Neural cell (in vitro differentiated cells): ENCODE measurements around the gene BMP4. TPM values are rescaled to one million over a fixed set of nuclear protein-coding genes. Genes with fewer than 3 reads are reported as not detected.

Source experiments
- H2AFZ ChIP-seq: fragments of 200-600, 300-800 bp; sonication (generic), shearing (Covaris generic); 2 replicates; pipeline ENCODE4 v1.6.0; 2014; ENCODE audit warnings: low read depth, mild to moderate bottlenecking, antibody characterized with exemption, low read length, moderate library complexity
- H3F3A ChIP-seq: fragments of 200-600 bp; shearing (Covaris generic); 2 replicates; pipeline ENCODE4 v1.6.1; 2016; ENCODE audit warnings: mild to moderate bottlenecking, moderate library complexity, mixed read lengths, antibody characterized with exemption, low read length; ENCODE audit not compliant: insufficient read depth, poor library complexity, severe bottlenecking
- H3K27ac ChIP-seq: fragments of 200-600, 300-800 bp; sonication (generic), shearing (Covaris generic); 2 replicates; pipeline ENCODE4 v1.5.1; 2014; ENCODE audit warnings: mild to moderate bottlenecking, low read length, moderate library complexity
- H3K27me3 ChIP-seq: fragments of 300-800, 200-600 bp; sonication (generic), shearing (Covaris generic); 2 replicates; pipeline ENCODE4 v1.6.0; 2014; ENCODE audit warnings: mild to moderate bottlenecking, low read depth, low read length, moderate library complexity; ENCODE audit not compliant: insufficient read depth
- H3K36me3 ChIP-seq: fragments of 300-800, 200-600 bp; sonication (generic), shearing (Covaris generic); 2 replicates; pipeline ENCODE4 v1.5.1; 2014; ENCODE audit warnings: mild to moderate bottlenecking, antibody characterized with exemption, low read length, moderate library complexity; ENCODE audit not compliant: insufficient read depth
- H3K4me2 ChIP-seq: fragments of 300-800, 200-600 bp; sonication (generic), shearing (Covaris generic); 2 replicates; pipeline ENCODE4 v1.6.0; 2014; ENCODE audit warnings: mild to moderate bottlenecking, low read length
- H3K4me3 ChIP-seq: fragments of 300-800, 200-600 bp; sonication (generic), shearing (Covaris generic); 2 replicates; pipeline ENCODE4 v1.5.1; 2014; ENCODE audit warnings: mild to moderate bottlenecking, low read length, moderate library complexity
- H3K79me2 ChIP-seq: fragments of 200-600 bp; shearing (Covaris generic); replicated peaks from 2 replicates; pipeline ENCODE4 v1.6.0; 2014; ENCODE audit warnings: mild to moderate bottlenecking, low read length, moderate library complexity; ENCODE audit not compliant: insufficient read depth
- H3K9ac ChIP-seq: fragments of 300-800, 200-600 bp; sonication (generic), shearing (Covaris generic); 2 replicates; pipeline ENCODE4 v1.6.1; 2016; ENCODE audit warnings: mild to moderate bottlenecking, low read length, mixed read lengths
- H3K9me2 ChIP-seq: fragments of 200-600 bp; shearing (Covaris generic); 2 replicates; pipeline ENCODE4 v1.6.1; 2016; ENCODE audit warnings: mild to moderate bottlenecking, low read length, mixed read lengths; ENCODE audit not compliant: insufficient read depth
- H3K9me3 ChIP-seq: fragments of 200-600, 300-800 bp; sonication (generic), shearing (Covaris generic); 2 replicates; pipeline ENCODE4 v1.6.1; 2016; ENCODE audit warnings: mild to moderate bottlenecking, mixed run types, low read length, moderate library complexity, mixed read lengths
- H4K20me1 ChIP-seq: fragments of 200-600 bp; shearing (Covaris generic); 2 replicates; pipeline ENCODE4 v1.6.1; 2016; ENCODE audit warnings: mild to moderate bottlenecking, mixed run types; ENCODE audit not compliant: insufficient read depth
- CTCF ChIP-seq: fragments of 450-650 bp; IDR thresholded peaks from 2 replicates; pipeline ENCODE4 v1.5.1; 2014; ENCODE audit warnings: antibody characterized with exemption, mild to moderate bottlenecking, moderate library complexity; ENCODE audit not compliant: poor library complexity, severe bottlenecking
- EP300 ChIP-seq: fragments of 450-650 bp; conservative IDR thresholded peaks from 2 replicates; pipeline ENCODE4 v1.6.1; 2014; ENCODE audit warnings: antibody characterized with exemption, mild to moderate bottlenecking, moderate library complexity; ENCODE audit not compliant: poor library complexity, severe bottlenecking
- EZH2 ChIP-seq: fragments of 200-600, 300-800 bp; shearing (Covaris generic), sonication (generic); IDR thresholded peaks from 2 replicates; pipeline ENCODE4 v1.6.1; 2014; ENCODE audit warnings: antibody characterized with exemption, low read length, borderline replicate concordance, mild to moderate bottlenecking; ENCODE audit not compliant: insufficient read depth, poor library complexity, severe bottlenecking
- MXI1 ChIP-seq: fragments of 450-650 bp; conservative IDR thresholded peaks from 2 replicates; pipeline ENCODE4 v1.6.1; 2014; ENCODE audit warnings: antibody characterized with exemption, mild to moderate bottlenecking; ENCODE audit not compliant: poor library complexity, severe bottlenecking
- POLR2AphosphoS5 ChIP-seq: IDR thresholded peaks from 2 replicates; pipeline ENCODE4 v1.6.1; 2012
- RAD21 ChIP-seq: fragments of 450-650 bp; conservative IDR thresholded peaks from 2 replicates; pipeline ENCODE4 v1.6.1; 2014; ENCODE audit warnings: antibody characterized with exemption, mild to moderate bottlenecking, moderate library complexity
- REST ChIP-seq: IDR thresholded peaks from 2 replicates; pipeline ENCODE4 v1.6.1; 2012; ENCODE audit warnings: borderline replicate concordance
- SMC3 ChIP-seq: fragments of 450-650 bp; conservative IDR thresholded peaks from 2 replicates; pipeline ENCODE4 v1.6.1; 2014; ENCODE audit warnings: antibody characterized with exemption, mild to moderate bottlenecking, moderate library complexity; ENCODE audit not compliant: poor library complexity
- TAF1 ChIP-seq: IDR thresholded peaks from 2 replicates; pipeline ENCODE4 v1.6.1; 2012; ENCODE audit warnings: low read depth
- polyA minus RNA-seq: library from RNA; depleted of rRNA, polyadenylated mRNA; stranded (reverse); fragments of >200 nt; gene quantifications from 2 replicates; pipeline ENCODE4 v1.2.3, GENCODE V29; 2014
- polyA plus RNA-seq: library from polyadenylated mRNA; depleted of rRNA; stranded (reverse); fragments of >200 nt; gene quantifications from 2 replicates; pipeline ENCODE4 v1.2.3, GENCODE V29; 2014

Gene BMP4
- polyA plus RNA-seq: 2.5 TPM in 1 of 2 replicates, not detected in the other
- not detected in 2 replicates for polyA minus RNA-seq

- H3K4me3 ChIP-seq: peak within 1 kb of the TSS; percentile 48
- H3F3A ChIP-seq: no peaks in the 10 kb centered on the region
- no peaks in the 10 kb centered on the region for H3K9me2 ChIP-seq
- H3K9me3 ChIP-seq: no peaks in the 10 kb centered on the region
- H2AFZ ChIP-seq: no peak within 1 kb of the TSS
- H3K79me2 ChIP-seq: no peaks in the 10 kb centered on the region
- no peak within 1 kb of the TSS for H3K4me2 ChIP-seq
- no peaks in the 10 kb centered on the region for H3K36me3 ChIP-seq
- no peak within 1 kb of the TSS for H3K9ac ChIP-seq
- no peak within 1 kb of the TSS for H3K27ac ChIP-seq
- peaks cover 78% of the 10 kb centered on the region for H3K27me3 ChIP-seq
- TF ChIP-seq SMC3: no peak
- no peak for TF ChIP-seq TAF1
- peak; percentile 39 for TF ChIP-seq POLR2AphosphoS5
- TF ChIP-seq MXI1: no peak
- H4K20me1 ChIP-seq: no peaks in the 10 kb centered on the region
These were observed at the start of gene BMP4 for GRCh38 chr14:53956427-53957201. Gene BMP4, minus strand, starts transcription at chr14:53956825. Its CDS starts 4,603 bp downstream, at chr14:53952222.

DNA sequence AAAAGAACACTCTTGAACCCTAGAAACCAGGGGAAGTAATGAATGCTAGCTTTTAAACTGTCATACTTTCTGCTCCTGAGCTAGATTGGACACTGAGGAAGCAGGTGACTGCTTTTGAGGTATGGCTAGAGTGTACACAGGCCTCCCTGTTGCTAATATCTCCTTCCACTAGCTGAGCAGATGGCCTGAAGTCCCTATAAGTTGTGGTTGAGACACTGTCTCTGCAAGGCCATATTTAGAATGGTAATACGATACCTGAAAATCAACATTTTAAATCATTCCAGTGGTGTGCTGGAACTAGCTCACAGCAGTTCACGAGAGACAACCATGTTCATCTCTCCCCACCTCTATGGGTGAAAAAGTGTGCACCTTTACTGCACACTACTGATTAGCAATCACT is 46.4 kb upstream of the BMP4 start:
- no peaks in the 10 kb centered on the region for H4K20me1 ChIP-seq
- TF ChIP-seq REST: no peak
- no peak for TF ChIP-seq EZH2
- no peak for TF ChIP-seq POLR2AphosphoS5
- no peak for TF ChIP-seq CTCF
- no peak for TF ChIP-seq SMC3
- TF ChIP-seq EP300: no peak
- TF ChIP-seq RAD21: no peak
- TF ChIP-seq MXI1: no peak
- no peak for TF ChIP-seq TAF1
- no peak overlapping the region for H2AFZ ChIP-seq
- no peaks in the 10 kb centered on the region for H3K36me3 ChIP-seq
- no peaks in the 10 kb centered on the region for H3K9me2 ChIP-seq
- H3K9me3 ChIP-seq: no peaks in the 10 kb centered on the region
- no peaks in the 10 kb centered on the region for H3K27me3 ChIP-seq
- no peaks in the 10 kb centered on the region for H3K79me2 ChIP-seq
- no peaks in the 10 kb centered on the region for H3F3A ChIP-seq
- H3K4me3 ChIP-seq: no peak overlapping the region
- no peak overlapping the region for H3K27ac ChIP-seq
- no peak overlapping the region for H3K4me2 ChIP-seq
- H3K9ac ChIP-seq: no peak overlapping the region
